ENCODE data around the gene MRAS.

Gene MRAS

DNA sequence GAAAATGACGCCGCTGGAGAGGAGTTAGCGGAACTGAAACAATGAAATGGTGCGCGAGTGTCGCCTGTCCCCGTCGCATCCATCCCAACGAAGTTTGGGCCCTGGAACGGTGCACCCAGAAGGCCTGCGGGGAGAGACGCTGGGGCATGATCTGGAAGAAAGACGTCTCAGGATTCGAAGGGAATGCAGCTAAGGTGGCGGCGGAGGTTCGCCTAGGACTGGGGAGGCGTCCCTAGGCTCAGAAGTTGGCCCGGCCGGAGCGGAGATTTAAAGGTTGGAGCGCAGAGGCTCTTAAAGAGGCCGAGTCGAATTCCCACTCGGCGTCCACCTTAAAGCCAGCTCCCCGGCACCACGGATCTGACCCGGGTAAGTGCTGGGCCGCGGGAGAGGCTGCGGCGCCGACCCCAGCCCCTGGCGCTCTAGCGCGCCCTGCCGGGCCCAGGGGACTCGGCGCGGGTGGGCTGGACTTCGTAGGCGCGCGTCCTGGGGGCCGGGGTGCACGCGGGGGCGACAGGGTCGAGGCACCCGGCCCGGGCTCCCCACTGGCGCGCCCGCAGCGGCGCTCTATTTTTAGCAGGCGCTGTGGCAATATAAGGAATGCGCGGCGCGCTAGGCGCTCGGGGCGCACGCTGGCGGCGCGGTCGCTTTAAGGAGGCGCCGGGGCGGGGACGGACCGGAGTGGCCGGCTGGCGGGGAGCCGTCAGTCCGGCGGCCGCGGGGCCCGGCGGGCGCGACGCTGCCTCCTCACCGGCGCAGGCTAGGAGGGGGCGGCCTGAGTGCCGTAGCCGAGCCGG, at the start of gene MRAS:
MRAS (plus strand) TSS at position 620 of the 794 bp plus-strand sequence. CDS start 24,305 bp downstream, outside the sequence.
- peak; percentile 91 for DNase-seq (ENCODE audit: low spot score)

DNA sequence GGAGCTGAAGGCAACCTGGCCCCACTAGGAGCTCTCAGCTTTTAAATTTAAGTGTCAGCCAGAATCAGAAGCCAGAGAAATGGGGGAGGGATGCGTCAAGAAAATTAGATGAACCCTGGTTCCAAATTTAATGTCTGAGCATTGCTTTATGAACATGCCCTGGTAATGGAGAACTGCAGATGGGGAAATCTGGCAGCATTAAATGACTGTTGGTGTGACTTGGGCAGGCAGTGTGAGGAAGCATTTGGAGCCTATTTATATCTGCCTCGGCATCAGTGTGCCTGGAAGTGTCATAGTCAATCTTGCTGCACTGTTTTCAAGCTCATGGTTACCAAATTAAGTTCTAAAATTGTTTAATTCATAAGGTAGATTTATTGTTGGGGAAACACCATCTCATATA, 47.7 kb upstream of the MRAS start:
- DNase-seq (ENCODE audit: low spot score) = no peak

GRCh38 chr3:138303474-138303873, 44.9 kb upstream of the MRAS start:
- DNase-seq (ENCODE audit: low spot score) = no peak

- DNase-seq (ENCODE audit: low spot score) = no peak
These were observed 40.5 kb upstream of the MRAS start for GRCh38 chr3:138307899-138308298.

- no peak for DNase-seq (ENCODE audit: low spot score)
These were observed 39.6 kb upstream of the MRAS start for GRCh38 chr3:138308783-138309182.

DNA sequence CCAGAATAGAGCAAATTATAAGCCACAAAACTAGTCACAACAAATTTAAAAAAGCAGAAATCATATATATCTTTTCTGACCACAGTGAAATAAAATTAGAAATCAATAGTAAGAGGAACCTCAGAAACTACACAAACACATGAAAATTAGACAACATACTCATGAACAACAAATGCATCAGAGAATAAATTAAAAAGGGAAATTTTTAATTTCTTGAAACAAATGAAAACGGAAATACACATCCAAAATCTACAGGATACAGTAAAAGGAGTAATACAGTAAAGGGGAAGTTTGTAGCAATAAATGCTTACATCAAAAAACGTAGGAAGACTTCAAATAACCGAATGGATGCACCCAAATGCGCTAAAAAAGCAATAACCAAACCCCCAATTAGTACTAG, 37.9 kb upstream of the MRAS start:
- no peak for DNase-seq (ENCODE audit: low spot score)

DNA sequence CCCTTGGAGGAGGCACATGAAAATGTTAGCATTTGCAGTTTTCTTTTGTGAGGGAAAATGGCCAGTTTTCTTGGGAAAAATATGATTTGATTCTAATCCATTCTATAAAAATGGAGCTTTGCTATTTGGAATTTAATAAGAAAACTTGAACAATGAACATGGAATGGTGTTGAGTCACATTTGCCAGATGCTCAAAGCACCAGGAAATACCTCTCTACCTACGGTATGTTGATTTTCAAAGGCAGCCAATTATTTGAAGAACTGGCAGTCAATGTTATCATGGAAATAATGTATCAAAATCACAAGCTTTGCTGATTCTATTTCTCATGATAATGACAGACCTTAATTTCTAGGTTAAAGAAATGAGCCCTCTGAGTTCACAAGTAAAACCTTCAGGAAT, 33.6 kb upstream of the MRAS start:
- no peak for DNase-seq (ENCODE audit: low spot score)

- DNase-seq (ENCODE audit: low spot score) = no peak
These were observed 30.7 kb upstream of the MRAS start for GRCh38 chr3:138317687-138318086.

DNA sequence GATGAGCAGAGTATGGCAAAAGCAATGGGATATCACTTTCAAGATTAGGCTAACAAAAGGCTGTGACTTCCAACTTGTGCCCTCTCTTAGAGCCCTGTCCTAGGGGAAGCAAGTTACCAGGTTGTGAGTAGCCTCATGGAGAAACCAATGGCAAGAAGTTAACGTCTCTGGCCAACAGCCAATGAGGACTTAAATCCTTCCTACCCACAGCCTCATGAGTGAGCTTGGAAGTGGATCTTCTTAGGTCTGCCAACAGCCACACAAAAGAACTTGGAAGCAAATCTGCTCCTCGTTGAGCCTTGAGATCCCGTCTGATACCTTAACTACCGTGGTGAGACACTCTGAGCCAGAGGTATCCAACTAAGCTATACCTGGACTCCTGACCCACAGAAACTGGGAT, 24.4 kb upstream of the MRAS start:
- DNase-seq (ENCODE audit: low spot score) = no peak

DNA sequence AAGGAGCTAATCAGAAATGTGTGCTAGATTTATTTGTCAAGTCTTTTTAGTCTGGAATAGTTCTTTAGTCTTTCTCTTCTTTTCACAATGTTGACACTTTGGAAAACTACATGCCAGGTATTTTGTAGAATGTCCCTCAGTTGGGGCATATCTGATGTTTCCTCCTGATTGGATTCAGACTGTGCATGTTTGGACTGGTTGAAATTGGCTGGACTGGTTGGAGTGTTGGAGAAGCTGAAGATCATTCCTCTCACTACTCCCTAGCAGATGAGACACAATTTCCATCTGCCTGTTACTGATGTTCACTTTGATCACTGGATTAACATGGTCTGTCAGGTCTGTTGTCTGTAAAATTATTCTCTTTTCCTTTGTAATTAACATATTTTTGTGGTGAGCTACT, 22.4 kb upstream of the MRAS start:
- DNase-seq (ENCODE audit: low spot score) = no peak

DNA sequence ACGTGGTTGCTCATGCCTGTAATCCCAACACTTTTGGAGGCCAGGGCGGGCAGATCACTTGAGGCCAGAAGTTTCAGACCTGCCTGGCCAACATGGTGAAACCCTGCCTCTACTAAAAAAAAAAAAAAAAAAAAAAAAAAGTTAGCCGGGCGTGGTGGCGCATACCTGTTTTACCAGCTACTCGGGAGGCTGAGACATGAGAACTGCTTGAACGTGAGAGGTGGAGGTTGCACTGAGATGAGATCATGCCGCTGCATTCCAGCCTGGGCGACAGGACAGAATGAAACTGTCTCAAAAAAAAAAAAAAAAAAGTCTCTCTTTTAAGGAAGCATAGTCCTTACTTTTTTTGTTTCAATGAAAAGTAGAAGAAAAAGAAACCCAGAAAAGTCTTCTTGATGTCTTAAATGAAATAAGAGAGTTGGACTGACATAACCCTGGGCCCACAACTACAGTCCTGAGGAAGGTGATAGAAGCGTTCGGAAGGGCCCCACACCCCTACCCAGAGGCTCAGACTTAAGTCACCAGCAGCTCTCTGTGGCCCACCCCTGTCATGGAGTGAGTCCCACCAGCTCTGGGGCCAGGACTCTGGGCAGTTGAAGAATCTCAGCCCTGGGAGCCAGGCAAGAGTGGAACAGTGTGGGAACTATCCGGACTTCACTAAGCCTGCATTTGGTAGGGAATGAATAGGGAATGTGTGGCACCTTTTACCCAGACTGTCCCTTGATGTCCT, 21.3 kb upstream of the MRAS start:
- no peak for DNase-seq (ENCODE audit: low spot score)

DNA sequence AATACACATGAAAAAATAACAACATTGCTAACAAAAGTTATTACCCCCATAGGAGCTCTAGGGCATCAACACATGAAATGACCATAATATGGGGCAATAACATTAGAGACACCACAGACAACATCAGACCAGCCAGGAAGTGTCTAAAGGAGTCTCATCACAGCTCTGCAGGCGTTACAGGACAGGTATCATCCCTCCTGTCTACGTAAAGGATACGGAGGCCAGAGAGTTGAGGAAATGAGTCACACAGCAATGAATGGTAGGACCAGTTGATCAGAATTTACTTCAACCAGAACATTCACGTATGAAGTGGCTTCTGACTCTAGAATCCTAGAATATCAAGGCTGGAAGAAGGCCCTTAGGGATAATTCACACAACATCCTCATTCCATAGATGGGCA, 20.5 kb upstream of the MRAS start:
- no peak for DNase-seq (ENCODE audit: low spot score)

DNA sequence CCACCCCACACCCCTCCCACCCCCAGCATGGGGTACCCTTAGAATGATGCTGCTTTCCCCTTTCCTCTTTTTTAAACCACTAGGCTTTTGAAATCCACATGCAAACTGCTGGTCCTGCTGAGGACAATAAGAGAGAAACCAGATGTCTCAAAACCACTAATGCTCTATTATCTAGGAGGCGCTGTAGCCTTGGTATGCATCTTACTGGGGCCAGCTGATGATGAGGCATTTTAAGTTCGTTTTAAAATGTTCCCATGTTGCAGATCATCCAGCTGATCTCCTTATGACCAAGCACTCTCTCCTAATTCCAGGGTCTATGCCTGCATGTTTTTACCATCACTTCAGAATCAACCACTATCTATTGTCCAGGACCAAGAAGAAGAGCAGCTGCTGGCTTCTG, 20.0 kb upstream of the MRAS start:
- peak; percentile 37 for DNase-seq (ENCODE audit: low spot score)

DNA sequence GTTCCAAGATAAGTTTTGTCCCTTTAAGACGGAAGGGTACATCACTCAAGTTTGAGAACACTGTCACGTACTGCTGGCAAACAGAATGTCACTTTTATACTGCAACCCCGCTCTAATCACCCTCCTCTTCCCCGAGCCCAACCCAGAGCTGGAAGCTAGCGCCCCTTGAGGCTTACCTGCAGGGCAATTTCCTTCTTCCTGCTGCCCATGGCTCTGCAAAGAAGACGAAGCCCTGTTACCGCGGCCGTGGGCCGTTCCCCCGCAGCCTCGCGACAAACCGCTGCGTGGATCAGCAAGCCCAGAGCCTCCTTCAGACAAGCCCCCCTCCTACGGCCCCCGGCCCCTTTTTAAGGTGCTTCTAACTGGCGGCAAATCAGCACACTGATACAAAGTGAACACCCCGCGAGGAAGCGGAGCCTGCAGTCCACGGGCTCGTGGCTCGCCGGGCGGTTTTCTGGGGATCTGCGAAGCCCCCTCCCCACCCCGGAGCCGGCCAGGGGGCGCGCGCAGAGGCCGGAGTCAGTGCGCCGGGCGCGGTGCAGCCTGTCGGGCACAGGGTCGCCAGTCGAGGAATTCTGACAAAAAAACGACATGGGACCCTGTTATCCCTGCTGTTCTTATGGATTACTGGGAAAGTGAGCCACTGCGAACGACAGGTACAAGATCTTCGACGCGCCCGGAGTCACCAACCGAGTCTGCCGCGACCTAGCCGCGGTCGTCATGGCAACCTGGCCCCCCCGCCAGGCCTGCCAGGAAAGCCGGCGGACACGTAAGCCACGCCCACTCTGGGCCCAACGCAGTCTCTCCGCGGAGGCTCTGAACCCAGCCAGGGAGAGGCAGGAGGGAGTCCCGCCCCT, 19.0 kb upstream of the MRAS start, which contains the start of gene NME9:
NME9 (minus strand) TSS at position 725 of the 857 bp plus-strand sequence; CDS start at position 209, 516 bp downstream.
- DNase-seq (ENCODE audit: low spot score) = peak; percentile 93

DNA sequence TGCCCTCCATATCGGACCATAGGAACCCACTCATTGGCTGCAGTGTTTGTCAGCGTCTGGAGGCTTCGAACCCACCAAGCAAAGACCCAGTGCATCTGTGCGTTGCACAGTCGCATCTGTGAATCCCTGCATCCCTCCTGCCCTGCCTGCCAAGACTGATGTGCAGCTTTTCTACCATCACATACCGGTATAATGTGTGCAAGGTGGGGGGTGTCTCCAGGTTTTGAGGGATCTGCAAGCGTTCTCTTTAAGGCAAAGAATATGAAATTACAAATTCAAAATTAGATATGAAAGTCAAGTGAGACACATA, 18.4 kb upstream of the MRAS start:
- no peak for DNase-seq (ENCODE audit: low spot score)

DNA sequence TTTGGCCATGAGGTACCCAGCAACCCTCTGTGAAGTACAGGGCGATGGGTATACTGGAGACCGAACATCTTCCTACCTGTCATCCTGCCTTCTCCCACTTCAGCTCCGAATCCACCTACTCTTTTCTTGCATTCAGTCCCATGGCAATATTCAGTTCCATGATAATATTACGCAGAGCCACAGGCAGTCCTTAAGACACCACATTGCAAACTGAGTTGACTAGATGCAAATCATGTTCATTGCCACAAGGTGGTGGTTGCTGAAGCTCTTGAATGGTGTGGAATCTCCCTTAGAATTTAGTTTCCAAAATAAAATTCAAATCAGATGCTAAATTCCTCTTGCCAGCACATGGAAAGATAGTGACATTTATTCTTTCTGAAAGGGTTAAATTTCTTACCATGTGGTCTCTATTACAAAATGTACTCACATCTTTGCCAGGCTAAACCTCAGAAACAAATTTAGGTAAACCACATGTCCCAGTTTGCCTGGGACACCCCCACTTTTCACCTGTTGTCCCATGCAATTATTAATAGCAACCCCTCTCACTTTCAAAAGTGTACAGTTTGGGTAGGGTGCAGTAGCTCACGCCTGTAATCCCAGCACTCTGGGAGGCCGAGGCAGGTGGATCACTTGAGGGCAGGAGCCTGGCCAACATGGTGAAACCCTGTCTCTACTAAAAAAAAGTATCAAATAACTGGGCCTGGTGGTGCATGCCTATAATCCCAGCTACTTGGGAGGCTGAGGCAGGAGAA, 17.1 kb upstream of the MRAS start:
- peak; percentile 40 for DNase-seq (ENCODE audit: low spot score)

DNA sequence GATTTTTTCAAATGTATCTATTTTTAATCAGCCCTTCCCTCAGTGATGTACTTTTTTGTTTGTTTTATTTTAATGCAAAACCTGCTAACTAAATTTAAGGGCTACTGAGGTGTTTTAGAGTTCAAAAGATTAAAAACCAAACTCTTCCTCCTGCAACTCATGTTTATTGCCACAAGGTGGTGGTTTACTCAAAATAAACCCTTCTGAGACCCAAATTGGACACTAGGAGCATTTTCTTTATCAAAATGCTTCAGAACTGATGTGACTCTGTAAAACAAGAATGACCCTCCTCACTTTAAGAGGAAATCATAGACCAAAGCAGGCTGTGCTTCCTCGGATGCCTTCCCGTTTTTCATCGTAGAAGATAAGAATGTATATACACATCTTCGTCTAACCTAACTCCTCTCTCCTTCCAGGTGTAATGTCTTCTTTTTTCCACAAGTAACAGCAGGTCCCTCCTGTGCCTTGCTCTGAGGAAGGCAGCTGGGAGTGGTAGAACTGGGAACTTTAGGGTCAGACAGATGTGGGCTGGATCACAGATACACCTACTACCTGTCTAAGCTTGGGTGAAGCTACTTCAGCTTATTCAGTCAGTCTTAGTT, 15.8 kb upstream of the MRAS start:
- peak; percentile 61 for DNase-seq (ENCODE audit: low spot score)

- DNase-seq (ENCODE audit: low spot score) = no peak
These were observed 13.8 kb upstream of the MRAS start for GRCh38 chr3:138334608-138335007.

- no peak for DNase-seq (ENCODE audit: low spot score)
These were observed 11.9 kb upstream of the MRAS start for GRCh38 chr3:138336454-138336999.

DNA sequence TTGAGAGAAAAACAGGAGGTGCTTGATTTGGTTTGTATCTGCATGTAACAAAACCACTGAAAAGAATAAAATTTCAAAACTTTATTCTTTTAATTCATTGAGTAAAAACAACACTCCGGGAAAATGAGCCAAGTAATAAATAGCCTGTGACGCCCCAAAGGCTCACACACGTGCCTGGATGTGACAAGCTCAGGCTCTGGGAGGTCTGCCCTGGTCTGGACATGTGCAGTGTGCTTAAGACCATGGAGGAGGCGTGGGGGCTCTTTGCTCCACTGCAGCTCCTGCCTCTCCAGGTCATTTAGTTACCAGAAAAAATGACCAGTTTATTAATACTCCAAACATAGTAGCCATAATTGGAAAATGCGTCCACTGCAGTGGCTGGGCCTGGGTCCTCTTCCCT, 10.1 kb upstream of the MRAS start:
- DNase-seq (ENCODE audit: low spot score) = no peak

- no peak for DNase-seq (ENCODE audit: low spot score)
These were observed 9.6 kb upstream of the MRAS start for GRCh38 chr3:138338811-138339210.

Data from AG08396 (cell line).